ENCODE results near the gene UGP2.

DNA sequence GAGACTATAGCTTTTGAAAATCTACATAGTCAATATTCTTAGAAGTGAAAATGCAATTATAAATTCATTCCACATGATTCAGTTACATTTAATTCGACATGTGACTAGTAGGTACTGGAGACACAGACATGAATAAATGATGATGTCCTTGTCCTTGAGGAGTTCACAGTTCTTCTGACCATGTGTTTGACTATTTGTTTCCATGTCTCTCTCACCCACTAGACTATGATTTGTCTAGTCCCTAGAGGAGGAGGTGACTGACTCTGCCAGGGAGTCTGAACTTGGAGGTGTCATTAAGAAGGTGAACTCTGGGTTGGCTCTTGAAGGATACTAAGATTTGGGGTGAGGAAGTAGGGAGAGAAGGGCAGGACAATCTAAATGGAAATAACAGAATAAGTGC, 20.7 kb upstream of the UGP2 start:
- TF ChIP-seq, protein P1, sequence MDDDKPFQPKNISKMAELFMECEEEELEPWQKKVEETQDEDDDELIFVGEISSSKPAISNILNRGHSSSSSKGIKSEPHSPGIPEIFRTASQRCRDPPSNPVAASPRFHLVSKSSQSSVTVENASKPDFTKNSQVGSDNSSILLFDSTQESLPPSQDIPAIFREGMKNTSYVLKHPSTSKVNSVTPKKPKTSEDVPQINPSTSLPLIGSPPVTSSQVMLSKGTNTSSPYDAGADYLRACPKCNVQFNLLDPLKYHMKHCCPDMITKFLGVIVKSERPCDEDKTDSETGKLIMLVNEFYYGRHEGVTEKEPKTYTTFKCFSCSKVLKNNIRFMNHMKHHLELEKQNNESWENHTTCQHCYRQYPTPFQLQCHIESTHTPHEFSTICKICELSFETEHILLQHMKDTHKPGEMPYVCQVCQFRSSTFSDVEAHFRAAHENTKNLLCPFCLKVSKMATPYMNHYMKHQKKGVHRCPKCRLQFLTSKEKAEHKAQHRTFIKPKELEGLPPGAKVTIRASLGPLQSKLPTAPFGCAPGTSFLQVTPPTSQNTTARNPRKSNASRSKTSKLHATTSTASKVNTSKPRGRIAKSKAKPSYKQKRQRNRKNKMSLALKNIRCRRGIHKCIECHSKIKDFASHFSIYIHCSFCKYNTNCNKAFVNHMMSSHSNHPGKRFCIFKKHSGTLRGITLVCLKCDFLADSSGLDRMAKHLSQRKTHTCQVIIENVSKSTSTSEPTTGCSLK (tag by site-specific recombination; IDR thresholded peaks at IDR 0.05) = no peak
- no peak for TF ChIP-seq SCRT2 (tag by site-specific recombination; IDR thresholded peaks at IDR 0.05)
- TF ChIP-seq, protein P2, sequence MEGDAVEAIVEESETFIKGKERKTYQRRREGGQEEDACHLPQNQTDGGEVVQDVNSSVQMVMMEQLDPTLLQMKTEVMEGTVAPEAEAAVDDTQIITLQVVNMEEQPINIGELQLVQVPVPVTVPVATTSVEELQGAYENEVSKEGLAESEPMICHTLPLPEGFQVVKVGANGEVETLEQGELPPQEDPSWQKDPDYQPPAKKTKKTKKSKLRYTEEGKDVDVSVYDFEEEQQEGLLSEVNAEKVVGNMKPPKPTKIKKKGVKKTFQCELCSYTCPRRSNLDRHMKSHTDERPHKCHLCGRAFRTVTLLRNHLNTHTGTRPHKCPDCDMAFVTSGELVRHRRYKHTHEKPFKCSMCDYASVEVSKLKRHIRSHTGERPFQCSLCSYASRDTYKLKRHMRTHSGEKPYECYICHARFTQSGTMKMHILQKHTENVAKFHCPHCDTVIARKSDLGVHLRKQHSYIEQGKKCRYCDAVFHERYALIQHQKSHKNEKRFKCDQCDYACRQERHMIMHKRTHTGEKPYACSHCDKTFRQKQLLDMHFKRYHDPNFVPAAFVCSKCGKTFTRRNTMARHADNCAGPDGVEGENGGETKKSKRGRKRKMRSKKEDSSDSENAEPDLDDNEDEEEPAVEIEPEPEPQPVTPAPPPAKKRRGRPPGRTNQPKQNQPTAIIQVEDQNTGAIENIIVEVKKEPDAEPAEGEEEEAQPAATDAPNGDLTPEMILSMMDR (tag by site-specific recombination; IDR thresholded peaks at IDR 0.05) = no peak
- TF ChIP-seq, protein P3, sequence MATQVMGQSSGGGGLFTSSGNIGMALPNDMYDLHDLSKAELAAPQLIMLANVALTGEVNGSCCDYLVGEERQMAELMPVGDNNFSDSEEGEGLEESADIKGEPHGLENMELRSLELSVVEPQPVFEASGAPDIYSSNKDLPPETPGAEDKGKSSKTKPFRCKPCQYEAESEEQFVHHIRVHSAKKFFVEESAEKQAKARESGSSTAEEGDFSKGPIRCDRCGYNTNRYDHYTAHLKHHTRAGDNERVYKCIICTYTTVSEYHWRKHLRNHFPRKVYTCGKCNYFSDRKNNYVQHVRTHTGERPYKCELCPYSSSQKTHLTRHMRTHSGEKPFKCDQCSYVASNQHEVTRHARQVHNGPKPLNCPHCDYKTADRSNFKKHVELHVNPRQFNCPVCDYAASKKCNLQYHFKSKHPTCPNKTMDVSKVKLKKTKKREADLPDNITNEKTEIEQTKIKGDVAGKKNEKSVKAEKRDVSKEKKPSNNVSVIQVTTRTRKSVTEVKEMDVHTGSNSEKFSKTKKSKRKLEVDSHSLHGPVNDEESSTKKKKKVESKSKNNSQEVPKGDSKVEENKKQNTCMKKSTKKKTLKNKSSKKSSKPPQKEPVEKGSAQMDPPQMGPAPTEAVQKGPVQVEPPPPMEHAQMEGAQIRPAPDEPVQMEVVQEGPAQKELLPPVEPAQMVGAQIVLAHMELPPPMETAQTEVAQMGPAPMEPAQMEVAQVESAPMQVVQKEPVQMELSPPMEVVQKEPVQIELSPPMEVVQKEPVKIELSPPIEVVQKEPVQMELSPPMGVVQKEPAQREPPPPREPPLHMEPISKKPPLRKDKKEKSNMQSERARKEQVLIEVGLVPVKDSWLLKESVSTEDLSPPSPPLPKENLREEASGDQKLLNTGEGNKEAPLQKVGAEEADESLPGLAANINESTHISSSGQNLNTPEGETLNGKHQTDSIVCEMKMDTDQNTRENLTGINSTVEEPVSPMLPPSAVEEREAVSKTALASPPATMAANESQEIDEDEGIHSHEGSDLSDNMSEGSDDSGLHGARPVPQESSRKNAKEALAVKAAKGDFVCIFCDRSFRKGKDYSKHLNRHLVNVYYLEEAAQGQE (tag by site-specific recombination; IDR thresholded peaks at IDR 0.05) = no peak
- TF ChIP-seq, protein P4, sequence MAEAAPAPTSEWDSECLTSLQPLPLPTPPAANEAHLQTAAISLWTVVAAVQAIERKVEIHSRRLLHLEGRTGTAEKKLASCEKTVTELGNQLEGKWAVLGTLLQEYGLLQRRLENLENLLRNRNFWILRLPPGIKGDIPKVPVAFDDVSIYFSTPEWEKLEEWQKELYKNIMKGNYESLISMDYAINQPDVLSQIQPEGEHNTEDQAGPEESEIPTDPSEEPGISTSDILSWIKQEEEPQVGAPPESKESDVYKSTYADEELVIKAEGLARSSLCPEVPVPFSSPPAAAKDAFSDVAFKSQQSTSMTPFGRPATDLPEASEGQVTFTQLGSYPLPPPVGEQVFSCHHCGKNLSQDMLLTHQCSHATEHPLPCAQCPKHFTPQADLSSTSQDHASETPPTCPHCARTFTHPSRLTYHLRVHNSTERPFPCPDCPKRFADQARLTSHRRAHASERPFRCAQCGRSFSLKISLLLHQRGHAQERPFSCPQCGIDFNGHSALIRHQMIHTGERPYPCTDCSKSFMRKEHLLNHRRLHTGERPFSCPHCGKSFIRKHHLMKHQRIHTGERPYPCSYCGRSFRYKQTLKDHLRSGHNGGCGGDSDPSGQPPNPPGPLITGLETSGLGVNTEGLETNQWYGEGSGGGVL (tag by site-specific recombination; IDR thresholded peaks at IDR 0.05) = no peak
- TF ChIP-seq, protein P5, sequence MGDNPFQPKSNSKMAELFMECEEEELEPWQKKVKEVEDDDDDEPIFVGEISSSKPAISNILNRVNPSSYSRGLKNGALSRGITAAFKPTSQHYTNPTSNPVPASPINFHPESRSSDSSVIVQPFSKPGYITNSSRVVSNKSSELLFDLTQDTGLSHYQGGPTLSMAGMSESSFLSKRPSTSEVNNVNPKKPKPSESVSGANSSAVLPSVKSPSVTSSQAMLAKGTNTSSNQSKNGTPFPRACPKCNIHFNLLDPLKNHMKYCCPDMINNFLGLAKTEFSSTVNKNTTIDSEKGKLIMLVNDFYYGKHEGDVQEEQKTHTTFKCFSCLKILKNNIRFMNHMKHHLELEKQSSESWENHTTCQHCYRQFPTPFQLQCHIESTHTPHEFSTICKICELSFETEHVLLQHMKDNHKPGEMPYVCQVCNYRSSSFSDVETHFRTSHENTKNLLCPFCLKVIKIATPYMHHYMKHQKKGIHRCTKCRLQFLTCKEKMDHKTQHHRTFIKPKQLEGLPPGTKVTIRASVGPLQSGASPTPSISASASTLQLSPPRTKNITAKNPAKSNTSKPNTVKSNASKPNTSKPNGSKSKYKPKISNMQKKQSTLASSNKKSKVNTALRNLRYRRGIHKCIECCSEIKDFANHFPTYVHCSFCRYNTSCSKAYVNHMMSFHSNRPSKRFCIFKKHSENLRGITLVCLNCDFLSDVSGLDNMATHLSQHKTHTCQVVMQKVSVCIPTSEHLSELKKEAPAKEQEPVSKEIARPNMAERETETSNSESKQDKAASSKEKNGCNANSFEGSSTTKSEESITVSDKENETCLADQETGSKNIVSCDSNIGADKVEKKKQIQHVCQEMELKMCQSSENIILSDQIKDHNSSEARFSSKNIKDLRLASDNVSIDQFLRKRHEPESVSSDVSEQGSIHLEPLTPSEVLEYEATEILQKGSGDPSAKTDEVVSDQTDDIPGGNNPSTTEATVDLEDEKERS (tag by site-specific recombination; IDR thresholded peaks at IDR 0.05) = no peak
- TF ChIP-seq BCL11A (tag by site-specific recombination; IDR thresholded peaks at IDR 0.05; ENCODE audit: low read depth) = no peak
- TF ChIP-seq ZNF146 (tag by site-specific recombination; IDR thresholded peaks at IDR 0.05) = no peak
- TF ChIP-seq ZNF239 (tag by site-specific recombination; IDR thresholded peaks at IDR 0.05) = no peak
